ENCODE measurements around the gene EIF4G3.

EIF4G3 gene

GRCh38 chr1:20850021-20850420 lies 326.7 kb downstream of the EIF4G3 start:
- in situ Hi-C loops (cut with HindIII; ENCODE audit: low pct_ligation_motif_present, low sequenced_read_pairs), result no loop called here
- DNase-seq, result no peak
- Histone ChIP-seq H3K27me3 (replicated peaks) (no peaks in the 10 kb centered on the region), H3K36me3 (replicated peaks) (peaks cover 18% of the 10 kb centered on the region), H3K27ac (no peak overlapping the region), H3K4me3 (ENCODE audit: low read depth, low read length) (no peak overlapping the region)
- TF ChIP-seq CTCF (IDR thresholded peaks at IDR 0.05; ENCODE audit: low read depth, low read length, missing control alignments), result no peak

- DNase-seq, result no peak
- in situ Hi-C loops (cut with HindIII; ENCODE audit: low pct_ligation_motif_present, low sequenced_read_pairs), result no loop called here
- Histone ChIP-seq H3K27ac (no peak overlapping the region), H3K36me3 (replicated peaks) (peaks cover 15% of the 10 kb centered on the region), H3K27me3 (replicated peaks) (no peaks in the 10 kb centered on the region), H3K4me3 (ENCODE audit: low read depth, low read length) (no peak overlapping the region)
- no peak for TF ChIP-seq CTCF (IDR thresholded peaks at IDR 0.05; ENCODE audit: low read depth, low read length, missing control alignments)
These were observed 327.6 kb downstream of the EIF4G3 start for GRCh38 chr1:20849100-20849499.

GRCh38 chr1:20848162-20848561 lies 328.5 kb downstream of the EIF4G3 start:
- no peak overlapping the region for H3K4me3 ChIP-seq (ENCODE audit: low read depth, low read length)
- H3K36me3 ChIP-seq (replicated peaks), result peaks cover 12% of the 10 kb centered on the region
- in situ Hi-C loops (cut with HindIII; ENCODE audit: low pct_ligation_motif_present, low sequenced_read_pairs), result no loop called here
- H3K27ac ChIP-seq, result peak overlapping the region; percentile 14
- peak; percentile 21 for DNase-seq
- no peak for TF ChIP-seq CTCF (IDR thresholded peaks at IDR 0.05; ENCODE audit: low read depth, low read length, missing control alignments)
- H3K27me3 ChIP-seq (replicated peaks), result no peaks in the 10 kb centered on the region

- Histone ChIP-seq H3K36me3 (replicated peaks) (peaks cover 9% of the 10 kb centered on the region), H3K27me3 (replicated peaks) (no peaks in the 10 kb centered on the region), H3K4me3 (ENCODE audit: low read depth, low read length) (no peak overlapping the region), H3K27ac (peak overlapping the region; percentile 14)
- in situ Hi-C loops (cut with HindIII; ENCODE audit: low pct_ligation_motif_present, low sequenced_read_pairs), result no loop called here
- no peak for TF ChIP-seq CTCF (IDR thresholded peaks at IDR 0.05; ENCODE audit: low read depth, low read length, missing control alignments)
- DNase-seq, result no peak
These were observed 329.1 kb downstream of the EIF4G3 start for GRCh38 chr1:20847611-20848080.

- in situ Hi-C loops (cut with HindIII; ENCODE audit: low pct_ligation_motif_present, low sequenced_read_pairs), result no loop called here
- peaks cover 6% of the 10 kb centered on the region for H3K36me3 ChIP-seq (replicated peaks)
- TF ChIP-seq CTCF (IDR thresholded peaks at IDR 0.05; ENCODE audit: low read depth, low read length, missing control alignments), result no peak
- H3K27me3 ChIP-seq (replicated peaks), result no peaks in the 10 kb centered on the region
- H3K4me3 ChIP-seq (ENCODE audit: low read depth, low read length), result no peak overlapping the region
- no peak for DNase-seq
- no peak overlapping the region for H3K27ac ChIP-seq
These were observed 330.0 kb downstream of the EIF4G3 start for GRCh38 chr1:20846461-20847374.

Data from brain microvascular endothelial cell (primary cell).